Embryonic facial prominence (tissue), 1 donor: ENCODE measurements around the gene TMEM222.
"Not testable (repeated sequence)": the region's sequence is repeated elsewhere in the genome, so short reads cannot be mapped to it uniquely, and the experiment has no call there.

Experiments used
- DNase-seq: peaks from one replicate; pipeline ENCODE4 v3.0.0-alpha.2; 2016; ENCODE audit errors: extremely low spot score

TMEM222 gene

GRCh38 chr1:27380224-27380623, 58.3 kb downstream of the TMEM222 start:
- DNase-seq = no peak

DNA sequence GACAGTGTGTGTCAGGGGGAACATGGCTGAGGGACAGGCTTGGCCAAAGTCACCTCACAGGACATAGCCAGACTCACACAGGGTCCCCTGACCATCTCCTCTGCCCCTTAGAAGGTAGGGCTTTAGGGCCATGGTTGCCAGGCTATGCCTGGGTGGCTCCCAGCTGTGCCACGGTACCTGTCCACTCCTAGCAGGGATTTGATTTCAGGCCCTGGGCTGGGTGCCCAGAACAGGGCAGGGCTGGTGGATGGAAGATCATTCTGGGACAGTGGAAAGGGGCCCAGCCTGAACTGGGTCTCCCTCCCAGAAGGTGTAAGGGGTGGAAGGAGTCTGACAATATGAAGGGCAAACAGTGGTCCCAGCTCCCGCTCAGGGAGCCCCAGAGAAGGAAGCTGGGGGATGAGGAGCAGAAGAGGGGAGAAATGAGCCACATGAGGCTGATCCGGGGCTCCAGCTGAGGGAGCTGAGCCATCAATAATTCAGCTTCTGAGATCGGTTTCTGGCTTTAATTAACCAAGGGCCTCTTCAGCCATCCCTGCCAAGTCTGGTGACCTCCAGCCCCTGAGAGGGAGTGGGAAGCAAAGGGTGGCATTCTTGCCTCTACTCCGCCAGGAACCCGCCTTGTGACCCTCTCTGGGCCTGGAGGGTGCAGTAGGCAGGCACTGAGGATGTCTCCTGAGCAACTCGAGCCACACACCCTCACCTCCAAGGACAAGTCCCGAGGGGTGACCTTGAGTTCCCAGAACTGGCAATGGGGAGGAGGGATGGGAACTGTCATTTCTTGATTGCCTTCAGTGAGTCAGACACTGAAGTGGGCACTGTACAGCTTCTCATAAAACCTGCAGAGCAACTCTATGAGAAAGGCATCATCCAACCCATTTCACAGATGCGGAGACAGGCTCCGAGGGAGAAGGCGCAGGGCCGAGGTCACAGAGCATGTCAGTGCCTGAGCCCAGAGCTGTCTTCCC, 59.1 kb downstream of the TMEM222 start:
- no peak for DNase-seq

GRCh38 chr1:27381969-27382762, 60.2 kb downstream of the TMEM222 start:
- no peak for DNase-seq

GRCh38 chr1:27383039-27383605, 61.2 kb downstream of the TMEM222 start, which contains the start of gene CD164L2:
Gene CD164L2, minus strand, starts transcription at chr1:27383333. Its CDS starts 94 bp downstream, at chr1:27383239.
- DNase-seq = no peak

- no peak for DNase-seq
These were observed 61.7 kb downstream of the TMEM222 start for GRCh38 chr1:27383661-27384060.

DNA sequence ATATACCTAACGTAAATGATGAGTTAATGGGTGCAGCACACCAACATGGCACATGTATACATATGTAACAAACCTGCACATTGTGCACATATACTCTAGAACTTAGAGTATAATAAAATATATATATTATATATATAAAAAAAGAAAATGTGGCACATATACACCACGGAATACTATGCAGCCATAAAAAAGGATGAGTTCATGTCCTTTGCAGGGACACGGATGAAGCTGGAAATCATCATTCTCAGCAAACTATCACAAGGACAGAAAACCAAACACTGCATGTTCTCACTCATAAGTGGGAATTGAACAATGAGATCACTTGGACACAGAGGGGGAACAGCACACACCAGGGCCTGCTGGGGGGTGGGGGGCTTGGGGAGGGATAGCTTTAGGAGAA, 62.8 kb downstream of the TMEM222 start:
- DNase-seq = not testable (repeated sequence)
